Breast epithelium (tissue), 4 donors: ENCODE results near the gene MAST4. TPM values are rescaled to one million over a fixed set of nuclear protein-coding genes. Genes with fewer than 3 reads are reported as not detected.

Experiments used
- DNase-seq, 2 donors: peaks; one replicate each; pipeline ENCODE4 v3.0.0-alpha.2; 2019; ENCODE audit warnings: low spot score in 2 of 2
- H3K27ac ChIP-seq, 2 donors: fragments of 200-600 bp; sonication (generic) in 1 of 2; one replicate each; pipeline ENCODE4 v1.5.1; 2016 to 2019; ENCODE audit warnings: mild to moderate bottlenecking in 1 of 2
- H3K27me3 ChIP-seq, 2 donors: fragments of 200-600 bp; sonication (generic) in 1 of 2; one replicate each; pipeline versions ENCODE4 v1.5.1 to v1.6.0; 2017 to 2019; ENCODE audit warnings: control low read depth in 1 of 2, mild to moderate bottlenecking in 1 of 2
- H3K36me3 ChIP-seq: fragments of 200-600 bp; one replicate; pipeline ENCODE4 v1.5.1; 2019
- H3K4me1 ChIP-seq, 2 donors: fragments of 200-600 bp; sonication (generic); one replicate each; pipeline ENCODE4 v1.5.1; 2016 to 2019; ENCODE audit warnings: control low read depth in 1 of 2
- H3K4me3 ChIP-seq, 3 donors: fragments of 200-600 bp; sonication (generic); 1 replicate in 2 of 3; 2 replicates in 1 of 3; pipeline ENCODE4 v1.5.1; 2016 to 2019; ENCODE audit warnings: mild to moderate bottlenecking in 3 of 3, moderate library complexity in 2 of 3
- H3K9me3 ChIP-seq, 2 donors: fragments of 200-600 bp; sonication (generic) in 1 of 2; one replicate each; pipeline ENCODE4 v1.5.1; 2016 to 2019; ENCODE audit warnings: control low read depth in 1 of 2
- CTCF ChIP-seq, 3 donors: fragments of 450-650 bp; IDR thresholded peaks; one replicate each; pipeline ENCODE4 v1.5.1; 2016 to 2017; ENCODE audit warnings: antibody characterized with exemption in 3 of 3, mild to moderate bottlenecking in 3 of 3, moderate library complexity in 3 of 3
- POLR2A ChIP-seq: fragments of 450-650 bp; IDR thresholded peaks from one replicate; pipeline ENCODE4 v1.6.1; 2016; ENCODE audit warnings: antibody characterized with exemption, mild to moderate bottlenecking, moderate library complexity
- POLR2AphosphoS5 ChIP-seq, 3 donors: sonication (generic); formaldehyde crosslinking; IDR thresholded peaks; one replicate each; pipeline ENCODE4 v1.6.1; 2017; ENCODE audit warnings: antibody characterized with exemption in 3 of 3
- intact Hi-C: fragments of 100-400 bp; cut with DNase I; formaldehyde crosslinking; loops from one replicate; pipeline ENCODE4 v1.15.1; 2023; ENCODE audit warnings: low total_unique reads
- total RNA-seq, 3 donors: library from RNA; depleted of rRNA; stranded (reverse); fragments of >200 nt; gene quantifications; one replicate each; pipeline ENCODE4 v1.1.0, GENCODE V29; 2016

Gene MAST4
- total RNA-seq, 3 donors from 2014 or later: 28.0 to 61.5 (median 50.1) TPM

- no peaks in the 10 kb centered on the region for H3K4me1 ChIP-seq
- intact Hi-C loops: no loop called here
- H3K9me3 ChIP-seq: no peaks in the 10 kb centered on the region
- no peak overlapping the region for H3K27ac ChIP-seq
- no peak overlapping the region for H3K4me3 ChIP-seq
- no peak for TF ChIP-seq POLR2A
- H3K27me3 ChIP-seq: no peaks in the 10 kb centered on the region
- no peak for DNase-seq
- H3K36me3 ChIP-seq: no peaks in the 10 kb centered on the region
Measured at GRCh38 chr5:67035098-67035740, 439.0 kb downstream of the MAST4 start.

- no peak overlapping the region for H3K27ac ChIP-seq
Measured at GRCh38 chr5:67037171-67037570, 441.0 kb downstream of the MAST4 start.

GRCh38 chr5:67038817-67039603, 442.8 kb downstream of the MAST4 start:
- no peaks in the 10 kb centered on the region for H3K36me3 ChIP-seq
- H3K27me3 ChIP-seq: no peaks in the 10 kb centered on the region
- no peak overlapping the region for H3K27ac ChIP-seq
- no peak for DNase-seq
- TF ChIP-seq POLR2AphosphoS5 (IDR thresholded peaks at IDR 0.05): no peak
- no peak for TF ChIP-seq CTCF (IDR thresholded peaks at IDR 0.05)
- TF ChIP-seq POLR2A: no peak
- H3K4me3 ChIP-seq: no peak overlapping the region
- H3K9me3 ChIP-seq: no peaks in the 10 kb centered on the region
- H3K4me1 ChIP-seq: no peaks in the 10 kb centered on the region
- intact Hi-C loops: no loop called here

More at GRCh38 chr5:67037171-67037570, 441.0 kb downstream of the MAST4 start:
- no peak for DNase-seq
- H3K9me3 ChIP-seq: no peaks in the 10 kb centered on the region
- no peaks in the 10 kb centered on the region for H3K27me3 ChIP-seq
- intact Hi-C loops: no loop called here
- H3K4me3 ChIP-seq: no peak overlapping the region
- TF ChIP-seq CTCF (IDR thresholded peaks at IDR 0.05): no peak
- no peak for TF ChIP-seq POLR2A
- no peak for TF ChIP-seq POLR2AphosphoS5 (IDR thresholded peaks at IDR 0.05)
- H3K4me1 ChIP-seq: no peaks in the 10 kb centered on the region
- H3K36me3 ChIP-seq: no peaks in the 10 kb centered on the region

- no peak for DNase-seq
- intact Hi-C loops: loop anchor here (2.0 kb wide), 1 partner anchor 34 kb away; no protein-coding TSS in a partner anchor
- Histone ChIP-seq H3K9me3 (no peaks in the 10 kb centered on the region), H3K27ac (no peak overlapping the region), H3K36me3 (no peaks in the 10 kb centered on the region), H3K27me3 (no peaks in the 10 kb centered on the region), H3K4me3 (no peak overlapping the region), H3K4me1 (no peaks in the 10 kb centered on the region)
- no peak for TF ChIP-seq POLR2AphosphoS5 (IDR thresholded peaks at IDR 0.05)
- TF ChIP-seq POLR2A: no peak
- TF ChIP-seq CTCF (IDR thresholded peaks at IDR 0.05): no peak
Measured at GRCh38 chr5:67042176-67043003, 446.2 kb downstream of the MAST4 start.

- Histone ChIP-seq H3K27ac (no peak overlapping the region), H3K27me3 (no peaks in the 10 kb centered on the region), H3K36me3 (no peaks in the 10 kb centered on the region), H3K4me1 (no peaks in the 10 kb centered on the region), H3K9me3 (no peaks in the 10 kb centered on the region), H3K4me3 (no peak overlapping the region)
- no peak for DNase-seq
- TF ChIP-seq CTCF (IDR thresholded peaks at IDR 0.05): no peak
- TF ChIP-seq POLR2AphosphoS5 (IDR thresholded peaks at IDR 0.05): no peak
- TF ChIP-seq POLR2A: no peak
- intact Hi-C loops: loop anchor here (2.0 kb wide), 1 partner anchor 35 kb away; no protein-coding TSS in a partner anchor
Measured at GRCh38 chr5:67043796-67044511, 447.8 kb downstream of the MAST4 start.
